Gastroesophageal sphincter (tissue), 4 donors: Measurements from ENCODE around the gene SNAPC4. TPM values are rescaled to one million over a fixed set of nuclear protein-coding genes. Genes with fewer than 3 reads are reported as not detected.

Experiments
- ATAC-seq: fragments of 150-250 bp; one replicate; pipeline ENCODE4 v1.9.1; 2016; ENCODE audit warnings: mild to moderate bottlenecking, moderate library complexity
- H3K27ac ChIP-seq, 4 donors: fragments of 200-600 bp; sonication (generic) in 3 of 4; 1 replicate in 3 of 4; 2 replicates in 1 of 4; pipeline ENCODE4 v1.5.1; 2016 to 2019
- H3K27me3 ChIP-seq: fragments of 200-600 bp; sonication (generic); one replicate; pipeline ENCODE4 v1.5.1; 2019
- H3K36me3 ChIP-seq, 2 donors: fragments of 200-600 bp; sonication (generic); one replicate each; pipeline ENCODE4 v1.5.1; 2019; ENCODE audit warnings: control low read depth in 1 of 2
- H3K4me1 ChIP-seq, 3 donors: fragments of 200-600 bp; sonication (generic); 1 replicate in 2 of 3; 2 replicates in 1 of 3; pipeline ENCODE4 v1.5.1; 2016 to 2019; ENCODE audit warnings: control low read depth in 2 of 3
- H3K4me3 ChIP-seq, 2 donors: fragments of 200-600 bp; sonication (generic); one replicate each; pipeline ENCODE4 v1.5.1; 2019; ENCODE audit warnings: mild to moderate bottlenecking in 1 of 2, moderate library complexity in 1 of 2
- H3K9me3 ChIP-seq, 3 donors: fragments of 200-600 bp; sonication (generic); one replicate each; pipeline ENCODE4 v1.5.1; 2017 to 2019; ENCODE audit warnings: control low read depth in 2 of 3
- EP300 ChIP-seq: sonication (generic); formaldehyde crosslinking; IDR thresholded peaks from one replicate; pipeline ENCODE4 v1.6.1; 2017; ENCODE audit warnings: antibody characterized with exemption, mild to moderate bottlenecking
- POLR2A ChIP-seq, 2 donors: fragments of 450-650 bp; IDR thresholded peaks; one replicate each; pipeline ENCODE4 v1.6.1; 2017; ENCODE audit warnings: antibody characterized with exemption in 2 of 2, mild to moderate bottlenecking in 2 of 2, moderate library complexity in 1 of 2
- POLR2AphosphoS5 ChIP-seq: sonication (generic); formaldehyde crosslinking; IDR thresholded peaks from one replicate; pipeline ENCODE4 v1.6.1; 2017; ENCODE audit warnings: antibody characterized with exemption
- WGBS, 2 donors: methylation state at CpG; one replicate each; pipeline ENCODE4 v1.1.5; 2018; ENCODE audit warnings: low coverage in 1 of 2; 5-methylcytosine and 5-hydroxymethylcytosine counted together
- total RNA-seq, 4 donors: library from RNA; depleted of rRNA; stranded (reverse); fragments of >200 nt; gene quantifications; one replicate each; pipeline ENCODE4 v1.1.0, GENCODE V29; 2016
- TF ChIP-seq, protein P1 (sequence below), 4 experiments: fragments of 200-600 bp in 2 of 4; fragments of 450-650 bp in 2 of 4; sonication (generic) in 1 of 4; IDR thresholded peaks; one replicate each; pipeline ENCODE4 v1.5.1; 2017 to 2019; ENCODE audit warnings: antibody characterized with exemption in 4 of 4, mild to moderate bottlenecking in 2 of 4, moderate library complexity in 2 of 4

The SNAPC4 gene
- total RNA-seq, 4 donors from 2014 or later: 3.5 to 8.4 (median 5.5) TPM

DNA sequence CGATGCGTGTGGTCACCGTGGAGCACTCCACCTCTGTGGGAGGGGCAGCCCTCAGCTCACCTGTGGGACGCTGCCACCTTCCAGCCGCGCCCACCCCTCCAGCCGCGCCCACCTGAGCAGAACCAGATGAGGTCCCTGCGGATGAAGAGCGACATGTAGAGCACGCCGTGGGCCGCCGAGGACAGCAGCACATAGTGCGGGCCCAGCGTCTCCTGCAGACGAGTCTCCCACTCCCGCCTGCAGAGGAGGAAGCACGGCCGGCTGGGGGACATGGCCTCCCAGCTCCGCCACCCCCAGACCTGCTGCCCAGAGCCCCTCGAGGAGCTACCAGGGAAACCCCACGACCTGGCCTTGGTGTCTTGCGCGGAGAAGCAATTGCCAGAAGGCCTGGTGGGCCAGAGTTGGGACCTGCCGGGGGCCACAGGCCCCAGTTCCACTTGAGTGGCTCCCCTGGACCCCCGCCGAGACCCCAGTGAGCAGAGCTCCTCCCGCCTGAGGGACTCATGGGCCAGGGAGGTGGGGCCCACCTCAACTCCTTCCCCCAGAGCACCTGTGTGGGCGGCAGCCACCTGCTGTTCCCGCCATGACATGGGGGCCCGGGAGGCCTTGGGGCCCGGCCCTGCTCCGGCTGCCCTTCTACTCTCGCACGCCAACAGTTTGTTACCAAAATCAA is 33.2 kb upstream of the SNAPC4 start:
- TF ChIP-seq POLR2AphosphoS5 (no peak), EP300 (no peak), POLR2A (IDR thresholded peaks at IDR 0.05) (no peak)
- TF ChIP-seq, protein P1, sequence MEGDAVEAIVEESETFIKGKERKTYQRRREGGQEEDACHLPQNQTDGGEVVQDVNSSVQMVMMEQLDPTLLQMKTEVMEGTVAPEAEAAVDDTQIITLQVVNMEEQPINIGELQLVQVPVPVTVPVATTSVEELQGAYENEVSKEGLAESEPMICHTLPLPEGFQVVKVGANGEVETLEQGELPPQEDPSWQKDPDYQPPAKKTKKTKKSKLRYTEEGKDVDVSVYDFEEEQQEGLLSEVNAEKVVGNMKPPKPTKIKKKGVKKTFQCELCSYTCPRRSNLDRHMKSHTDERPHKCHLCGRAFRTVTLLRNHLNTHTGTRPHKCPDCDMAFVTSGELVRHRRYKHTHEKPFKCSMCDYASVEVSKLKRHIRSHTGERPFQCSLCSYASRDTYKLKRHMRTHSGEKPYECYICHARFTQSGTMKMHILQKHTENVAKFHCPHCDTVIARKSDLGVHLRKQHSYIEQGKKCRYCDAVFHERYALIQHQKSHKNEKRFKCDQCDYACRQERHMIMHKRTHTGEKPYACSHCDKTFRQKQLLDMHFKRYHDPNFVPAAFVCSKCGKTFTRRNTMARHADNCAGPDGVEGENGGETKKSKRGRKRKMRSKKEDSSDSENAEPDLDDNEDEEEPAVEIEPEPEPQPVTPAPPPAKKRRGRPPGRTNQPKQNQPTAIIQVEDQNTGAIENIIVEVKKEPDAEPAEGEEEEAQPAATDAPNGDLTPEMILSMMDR (IDR thresholded peaks at IDR 0.05): no peak
- ATAC-seq: no peak
- no peak overlapping the region for H3K27ac ChIP-seq
- H3K4me3 ChIP-seq: no peak overlapping the region
- peaks cover 0 to 74% of the 10 kb centered on the region in 2 donors for H3K36me3 ChIP-seq
- 88 to 93% methylated on average over 5 to 9 of the region's 36 CpGs for WGBS, 2 donors
- H3K9me3 ChIP-seq: no peaks in the 10 kb centered on the region
- H3K27me3 ChIP-seq: no peaks in the 10 kb centered on the region
- H3K4me1 ChIP-seq: peaks cover 0 to 41% (median 18%) of the 10 kb centered on the region in 3 donors

DNA sequence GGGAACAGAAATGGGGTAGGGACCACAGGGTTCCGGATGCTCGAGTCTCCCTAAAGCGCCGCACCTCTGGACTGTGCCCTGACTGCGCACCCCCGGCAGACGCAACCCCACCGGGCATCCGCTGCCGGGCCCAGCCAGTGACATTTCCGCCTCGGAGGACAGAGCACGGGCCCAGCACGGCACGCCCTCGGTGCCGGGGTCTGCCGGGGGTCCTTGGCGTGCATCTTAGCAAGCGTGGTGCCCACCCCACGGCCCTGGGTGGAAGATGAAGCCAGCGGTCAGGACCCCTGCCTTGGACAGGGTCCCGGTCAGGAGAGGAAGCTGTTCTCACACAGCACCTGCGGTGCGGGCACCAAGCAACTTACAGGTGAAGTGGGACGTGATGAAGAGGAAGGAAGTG is 32.6 kb upstream of the SNAPC4 start:
- 83 to 100% methylated on average over 1 to 2 of the region's 26 CpGs for WGBS, 2 donors
- H3K4me3 ChIP-seq: no peak overlapping the region
- peaks cover 0 to 74% of the 10 kb centered on the region in 2 donors for H3K36me3 ChIP-seq
- H3K4me1 ChIP-seq: peaks cover 0 to 35% (median 12%) of the 10 kb centered on the region in 3 donors
- no peak overlapping the region for H3K27ac ChIP-seq
- ATAC-seq: no peak
- TF ChIP-seq, protein P1 (IDR thresholded peaks at IDR 0.05): no peak
- TF ChIP-seq EP300 (no peak), POLR2A (IDR thresholded peaks at IDR 0.05) (no peak), POLR2AphosphoS5 (no peak)
- H3K27me3 ChIP-seq: no peaks in the 10 kb centered on the region
- H3K9me3 ChIP-seq: no peaks in the 10 kb centered on the region

DNA sequence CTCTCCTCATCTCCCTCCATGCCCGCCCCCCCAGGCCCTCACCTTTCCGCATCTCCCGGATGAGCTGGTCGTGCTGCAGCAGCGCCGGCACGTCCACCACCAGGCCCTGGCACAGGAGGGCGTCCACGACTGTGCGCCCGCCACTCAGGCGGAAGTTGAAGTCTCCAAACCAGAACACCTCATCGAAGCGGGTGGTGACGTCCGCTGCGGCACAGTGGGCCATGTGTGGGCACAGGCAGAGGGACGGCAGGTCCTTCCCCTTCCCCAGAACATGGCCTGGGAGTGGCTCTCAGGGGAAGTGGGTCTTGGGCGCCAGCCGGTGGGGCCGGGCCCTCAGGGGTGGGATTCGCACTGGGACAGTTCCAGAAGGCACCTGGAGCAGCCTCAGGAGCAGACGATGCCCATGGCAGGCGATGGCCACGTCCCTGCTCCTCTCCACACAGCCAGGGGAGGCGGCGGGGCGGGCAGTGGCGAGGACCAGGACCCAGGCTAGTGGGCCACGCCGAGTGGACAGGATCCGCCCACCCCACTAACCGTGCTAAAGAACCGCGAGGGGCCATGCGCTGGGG is 31.9 kb upstream of the SNAPC4 start:
- TF ChIP-seq, protein P1 (IDR thresholded peaks at IDR 0.05): no peak
- no peak for TF ChIP-seq POLR2A (IDR thresholded peaks at IDR 0.05)
- no peak for TF ChIP-seq POLR2AphosphoS5
- TF ChIP-seq EP300: no peak
- no peak overlapping the region for H3K27ac ChIP-seq
- H3K4me1 ChIP-seq: peaks cover 0 to 27% (median 4%) of the 10 kb centered on the region in 3 donors
- H3K27me3 ChIP-seq: no peaks in the 10 kb centered on the region
- no peaks in the 10 kb centered on the region for H3K9me3 ChIP-seq
- 83% methylated on average over 1 of the region's 36 CpGs; no CpG with 5 or more reads in 1 of the 2 donors for WGBS, 2 donors
- no peak overlapping the region for H3K4me3 ChIP-seq
- ATAC-seq: no peak
- peaks cover 0 to 79% of the 10 kb centered on the region in 2 donors for H3K36me3 ChIP-seq

DNA sequence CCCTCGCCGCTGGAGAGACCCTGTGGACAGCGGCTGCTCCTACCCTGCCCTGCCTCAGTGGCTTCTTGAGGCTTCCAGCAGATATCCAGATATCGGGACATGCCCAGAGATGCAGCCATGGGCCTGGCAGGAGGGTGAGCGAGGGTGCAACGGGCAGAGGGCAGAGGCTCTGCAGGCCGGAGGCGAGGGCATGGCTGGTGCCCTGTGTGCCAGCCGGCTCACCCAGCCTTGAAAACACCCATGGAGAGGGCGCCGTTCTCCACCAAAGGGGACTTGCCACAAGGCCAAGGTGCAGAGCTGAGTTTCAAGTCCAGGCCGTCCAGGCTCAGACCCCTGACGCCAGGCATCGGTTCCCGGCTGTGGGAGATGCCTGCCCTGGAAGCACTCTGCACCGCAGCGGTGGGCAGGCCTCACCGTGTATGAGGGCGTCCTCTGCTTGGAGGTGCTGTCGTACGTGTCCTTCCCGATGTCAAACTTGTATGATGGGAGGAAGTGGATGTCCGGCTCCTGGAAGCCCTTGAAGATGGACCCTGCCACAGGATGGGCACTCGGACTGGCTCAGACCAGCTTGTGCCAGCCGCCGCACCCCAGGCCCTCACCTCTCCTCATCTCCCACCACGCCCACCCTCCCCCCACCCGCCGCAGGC is 30.7 kb upstream of the SNAPC4 start:
- H3K9me3 ChIP-seq: no peaks in the 10 kb centered on the region
- H3K27ac ChIP-seq: no peak overlapping the region
- 93% methylated on average over 3 of the region's 29 CpGs; no CpG with 5 or more reads in 1 of the 2 donors for WGBS, 2 donors
- H3K36me3 ChIP-seq: peaks cover 0 to 78% of the 10 kb centered on the region in 2 donors
- no peak overlapping the region for H3K4me3 ChIP-seq
- no peak for ATAC-seq
- H3K4me1 ChIP-seq: peaks cover 0 to 16% (median 0%) of the 10 kb centered on the region in 3 donors
- no peaks in the 10 kb centered on the region for H3K27me3 ChIP-seq
- TF ChIP-seq EP300: no peak
- TF ChIP-seq POLR2AphosphoS5: no peak
- TF ChIP-seq, protein P1 (IDR thresholded peaks at IDR 0.05): no peak
- no peak for TF ChIP-seq POLR2A (IDR thresholded peaks at IDR 0.05)
